Karpas-422 (cell line): ENCODE data around the gene CHEK1. TPM values are rescaled to one million over a fixed set of nuclear protein-coding genes. Genes with fewer than 3 reads are reported as not detected.

Source experiments
- DNase-seq: peaks from one replicate; pipeline ENCODE4 v3.0.0-alpha.2; 2015
- H2AFZ ChIP-seq: fragments of 200-600 bp; sonication (generic); 2 replicates; pipeline ENCODE4 v1.6.1; 2014; ENCODE audit warnings: antibody characterized with exemption, low read length, mixed read lengths
- H3K27ac ChIP-seq: fragments of 200-600 bp; sonication (generic); 2 replicates; pipeline ENCODE4 v1.5.1; 2014; ENCODE audit warnings: mild to moderate bottlenecking, low read length, moderate library complexity
- H3K27me3 ChIP-seq: fragments of 200-600 bp; sonication (generic); 2 replicates; pipeline ENCODE4 v1.6.1; 2014; ENCODE audit warnings: low read length, mixed read lengths
- H3K36me3 ChIP-seq: fragments of 200-600 bp; sonication (generic); 2 replicates; pipeline ENCODE4 v1.6.1; 2014; ENCODE audit warnings: low read length, mixed read lengths; ENCODE audit not compliant: insufficient read depth
- H3K4me1 ChIP-seq: fragments of 200-600 bp; sonication (generic); 2 replicates; pipeline ENCODE4 v1.6.1; 2014; ENCODE audit warnings: mild to moderate bottlenecking, low read length, mixed read lengths
- H3K4me2 ChIP-seq: fragments of 200-600 bp; sonication (generic); 2 replicates; pipeline ENCODE4 v1.6.1; 2014; ENCODE audit warnings: low read length, low read depth, mild to moderate bottlenecking; ENCODE audit not compliant: poor library complexity, severe bottlenecking
- H3K4me3 ChIP-seq: fragments of 200-600 bp; sonication (generic); 2 replicates; pipeline ENCODE4 v1.5.1; 2014; ENCODE audit warnings: mild to moderate bottlenecking, antibody characterized with exemption, low read length, mixed read lengths
- H3K79me2 ChIP-seq: fragments of 200-600 bp; sonication (generic); 2 replicates; pipeline ENCODE4 v1.6.1; 2014; ENCODE audit warnings: mild to moderate bottlenecking, low read length, mixed read lengths
- H3K9ac ChIP-seq: fragments of 200-600 bp; sonication (generic); 2 replicates; pipeline ENCODE4 v1.6.0; 2014; ENCODE audit warnings: low read length
- H3K9me2 ChIP-seq: fragments of 200-600 bp; sonication (generic), shearing (Covaris generic); replicated peaks from 2 replicates; pipeline ENCODE4 v1.6.0; 2014; ENCODE audit warnings: mild to moderate bottlenecking, low read length, moderate library complexity; ENCODE audit not compliant: insufficient read depth
- H3K9me3 ChIP-seq: fragments of 300-700, 200-600 bp; sonication (generic); 2 replicates; pipeline ENCODE4 v1.6.1; 2014; ENCODE audit warnings: low read length, mixed read lengths
- H4K20me1 ChIP-seq: fragments of 200-600 bp; sonication (generic); 2 replicates; pipeline ENCODE4 v1.6.1; 2014; ENCODE audit warnings: mild to moderate bottlenecking, antibody characterized with exemption, low read length, low read depth; ENCODE audit not compliant: insufficient read depth
- total RNA-seq: library from RNA; depleted of rRNA; stranded (reverse); fragments of >200 nt; shearing (Covaris generic); gene quantifications from 2 replicates; pipeline ENCODE4 v1.2.3, GENCODE V29; 2014; ENCODE audit warnings: low replicate concordance

CHEK1 gene
- total RNA-seq, 1 experiment from 2014 or later: 16.5 TPM

DNA sequence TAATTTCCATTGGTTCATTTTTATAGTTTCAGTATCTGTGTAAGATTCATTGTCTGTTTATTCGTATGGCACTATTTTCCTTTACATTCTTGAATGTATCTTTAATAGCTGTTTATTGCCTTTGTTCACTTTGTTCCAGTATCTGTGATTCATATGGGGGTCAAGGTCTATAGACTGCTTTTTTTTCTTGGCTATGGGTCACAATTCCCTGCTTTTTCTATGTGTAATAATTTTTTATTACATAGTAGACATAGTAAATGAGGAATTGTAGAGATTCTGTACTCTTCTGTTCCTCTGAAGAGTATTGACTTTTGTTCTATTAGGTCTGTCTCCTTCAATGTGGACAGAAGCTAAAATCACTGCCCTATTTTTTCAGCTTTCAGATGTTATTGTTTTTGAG, 45.2 kb downstream of the CHEK1 start:
- H3K4me3 ChIP-seq: no peak overlapping the region
- peaks cover 20% of the 10 kb centered on the region for H3K79me2 ChIP-seq
- H4K20me1 ChIP-seq: no peaks in the 10 kb centered on the region
- DNase-seq: no peak
- H3K9ac ChIP-seq: no peak overlapping the region
- no peaks in the 10 kb centered on the region for H3K27me3 ChIP-seq
- H3K4me1 ChIP-seq: no peaks in the 10 kb centered on the region
- H3K9me2 ChIP-seq: no peaks in the 10 kb centered on the region
- peaks cover 8% of the 10 kb centered on the region; the same call in 1 of the 2 replicates for H3K36me3 ChIP-seq
- H3K9me3 ChIP-seq: no peaks in the 10 kb centered on the region
- H3K4me2 ChIP-seq: no peak overlapping the region
- H2AFZ ChIP-seq: no peak overlapping the region
- no peak overlapping the region for H3K27ac ChIP-seq

DNA sequence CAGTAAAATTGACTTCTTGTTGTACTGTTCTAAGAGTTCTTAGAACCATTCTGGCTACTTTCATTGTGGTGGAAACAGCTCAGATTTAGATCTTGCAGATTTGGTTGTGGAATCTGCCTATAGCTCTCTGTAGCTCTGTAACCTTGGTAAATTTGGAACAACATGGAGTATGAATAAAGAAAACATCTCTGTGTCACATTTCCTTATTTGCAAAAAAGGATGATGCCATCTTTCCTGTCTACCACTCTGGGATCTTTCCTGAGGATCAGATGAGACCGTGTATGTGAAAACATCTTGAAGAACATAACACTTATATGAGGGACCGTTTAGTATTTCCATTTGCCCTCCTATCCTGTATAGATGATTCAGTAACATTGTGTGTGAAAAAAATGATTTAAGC, 46.6 kb downstream of the CHEK1 start:
- H3K9me3 ChIP-seq: no peaks in the 10 kb centered on the region
- H3K79me2 ChIP-seq: peaks cover 10% of the 10 kb centered on the region; the same call in 1 of the 2 replicates
- H3K27me3 ChIP-seq: no peaks in the 10 kb centered on the region
- H3K9me2 ChIP-seq: no peaks in the 10 kb centered on the region
- H3K4me3 ChIP-seq: no peak overlapping the region
- DNase-seq: no peak
- no peak overlapping the region for H3K4me2 ChIP-seq
- no peak overlapping the region for H3K27ac ChIP-seq
- H3K36me3 ChIP-seq: peaks cover 6% of the 10 kb centered on the region; the same call in 1 of the 2 replicates
- no peak overlapping the region for H2AFZ ChIP-seq
- H3K9ac ChIP-seq: no peak overlapping the region
- no peaks in the 10 kb centered on the region for H3K4me1 ChIP-seq
- H4K20me1 ChIP-seq: no peaks in the 10 kb centered on the region

DNA sequence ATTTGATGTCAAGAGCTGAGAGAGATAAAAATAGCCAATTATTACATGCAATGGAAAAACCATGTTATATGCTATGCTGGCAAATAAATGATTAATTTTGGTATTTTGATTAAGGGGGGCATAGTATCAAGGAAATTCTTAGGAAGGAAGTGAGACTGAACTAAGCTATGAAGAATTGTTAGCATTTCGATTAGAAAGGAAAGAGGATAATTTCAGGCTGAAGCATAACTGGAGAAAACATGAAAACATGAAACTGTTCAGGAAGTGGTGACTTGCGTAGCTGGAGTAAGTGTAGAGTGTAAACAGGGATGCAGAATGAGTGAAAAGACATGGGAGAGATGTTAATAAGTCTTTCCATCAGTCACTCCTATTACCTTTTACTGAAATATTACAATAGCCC, 49.2 kb downstream of the CHEK1 start:
- H3K4me1 ChIP-seq: no peaks in the 10 kb centered on the region
- no peak for DNase-seq

DNA sequence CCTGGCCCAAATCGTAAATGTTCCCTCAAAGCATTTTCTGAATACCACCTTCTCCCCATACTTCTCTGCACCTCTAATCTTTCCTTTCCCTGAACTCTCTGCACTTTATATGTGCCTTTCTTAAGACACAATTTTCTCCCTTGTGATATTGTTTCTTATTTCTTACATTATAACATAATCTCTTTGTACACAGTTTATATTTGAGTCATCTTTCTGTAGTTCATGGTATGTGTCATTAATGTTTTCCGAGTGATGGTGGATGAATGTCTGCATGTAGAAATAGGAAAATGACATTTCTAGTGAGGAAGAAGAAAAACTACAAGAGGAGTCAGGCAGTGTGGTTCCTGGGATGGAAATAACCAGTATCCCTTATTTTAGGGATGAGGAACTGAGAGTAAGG, 50.2 kb downstream of the CHEK1 start:
- no peaks in the 10 kb centered on the region for H3K9me3 ChIP-seq
- no peak for DNase-seq
- no peaks in the 10 kb centered on the region for H3K27me3 ChIP-seq
- H3K9me2 ChIP-seq: no peaks in the 10 kb centered on the region
- H3K27ac ChIP-seq: no peak overlapping the region
- H3K4me1 ChIP-seq: no peaks in the 10 kb centered on the region
- H3K9ac ChIP-seq: no peak overlapping the region
- no peaks in the 10 kb centered on the region for H3K79me2 ChIP-seq
- H3K4me2 ChIP-seq: no peak overlapping the region
- H3K36me3 ChIP-seq: no peaks in the 10 kb centered on the region
- H3K4me3 ChIP-seq: no peak overlapping the region
- H4K20me1 ChIP-seq: no peaks in the 10 kb centered on the region
- no peak overlapping the region for H2AFZ ChIP-seq

More for the DNA sequence above, 49.2 kb downstream of the CHEK1 start:
- H3K27me3 ChIP-seq: no peaks in the 10 kb centered on the region
- H3K9me2 ChIP-seq: no peaks in the 10 kb centered on the region
- no peak overlapping the region for H3K4me3 ChIP-seq
- no peaks in the 10 kb centered on the region for H3K79me2 ChIP-seq
- H3K27ac ChIP-seq: no peak overlapping the region
- no peaks in the 10 kb centered on the region for H3K36me3 ChIP-seq
- no peaks in the 10 kb centered on the region for H4K20me1 ChIP-seq
- H3K9me3 ChIP-seq: no peaks in the 10 kb centered on the region
- no peak overlapping the region for H3K9ac ChIP-seq
- H3K4me2 ChIP-seq: no peak overlapping the region
- no peak overlapping the region for H2AFZ ChIP-seq

DNA sequence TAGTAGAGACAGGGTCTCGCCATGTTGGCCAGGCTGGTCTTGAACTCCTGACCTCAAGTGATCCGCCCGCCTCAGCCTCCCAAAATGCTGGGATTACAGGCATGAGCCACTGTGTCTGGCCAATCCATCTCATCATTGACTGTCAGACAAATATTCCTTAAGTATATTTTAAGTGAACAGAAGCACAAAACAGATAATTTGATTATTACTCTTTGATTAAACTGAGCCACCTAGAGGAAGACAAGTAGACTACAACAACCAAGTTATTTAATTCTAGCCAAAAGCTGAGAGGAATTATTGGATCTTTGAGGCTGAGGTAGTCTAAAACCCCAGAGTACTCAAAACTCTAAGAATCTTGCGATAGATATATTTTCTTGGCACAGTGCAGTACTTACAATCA, 54.4 kb downstream of the CHEK1 start:
- H3K4me3 ChIP-seq: no peak overlapping the region
- no peak overlapping the region for H3K27ac ChIP-seq
- H3K79me2 ChIP-seq: no peaks in the 10 kb centered on the region
- H3K9ac ChIP-seq: no peak overlapping the region
- H3K27me3 ChIP-seq: no peaks in the 10 kb centered on the region
- H4K20me1 ChIP-seq: no peaks in the 10 kb centered on the region
- H3K4me1 ChIP-seq: no peaks in the 10 kb centered on the region
- no peaks in the 10 kb centered on the region for H3K9me3 ChIP-seq
- no peak overlapping the region for H3K4me2 ChIP-seq
- DNase-seq: peak; percentile 42
- H3K9me2 ChIP-seq: no peaks in the 10 kb centered on the region
- H3K36me3 ChIP-seq: no peaks in the 10 kb centered on the region
- H2AFZ ChIP-seq: no peak overlapping the region

DNA sequence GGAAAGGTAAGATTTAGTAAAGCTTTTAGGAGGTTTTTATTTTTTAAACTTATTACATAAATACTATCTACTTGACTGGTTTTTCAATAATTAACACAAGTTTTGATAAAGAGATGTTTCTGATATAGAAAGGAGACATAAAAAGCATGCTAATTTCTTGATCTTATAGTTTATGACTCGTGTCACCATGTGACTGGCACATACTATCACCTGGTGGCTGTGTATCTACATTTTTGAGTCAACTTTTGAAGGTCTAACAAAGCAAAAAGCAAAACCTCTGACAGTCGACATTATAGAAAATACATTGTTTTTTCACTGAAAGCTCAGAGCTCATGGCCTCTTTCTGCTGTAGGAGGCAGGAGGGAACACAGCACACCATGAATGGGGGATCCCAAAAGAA, 54.9 kb downstream of the CHEK1 start:
- Histone ChIP-seq H3K9ac (no peak overlapping the region), H4K20me1 (no peaks in the 10 kb centered on the region), H3K4me3 (no peak overlapping the region), H3K4me1 (no peaks in the 10 kb centered on the region), H3K4me2 (no peak overlapping the region), H3K9me2 (no peaks in the 10 kb centered on the region), H3K36me3 (no peaks in the 10 kb centered on the region), H3K27me3 (no peaks in the 10 kb centered on the region), H3K27ac (no peak overlapping the region), H3K9me3 (no peaks in the 10 kb centered on the region), H2AFZ (no peak overlapping the region), H3K79me2 (no peaks in the 10 kb centered on the region)
- DNase-seq: no peak

DNA sequence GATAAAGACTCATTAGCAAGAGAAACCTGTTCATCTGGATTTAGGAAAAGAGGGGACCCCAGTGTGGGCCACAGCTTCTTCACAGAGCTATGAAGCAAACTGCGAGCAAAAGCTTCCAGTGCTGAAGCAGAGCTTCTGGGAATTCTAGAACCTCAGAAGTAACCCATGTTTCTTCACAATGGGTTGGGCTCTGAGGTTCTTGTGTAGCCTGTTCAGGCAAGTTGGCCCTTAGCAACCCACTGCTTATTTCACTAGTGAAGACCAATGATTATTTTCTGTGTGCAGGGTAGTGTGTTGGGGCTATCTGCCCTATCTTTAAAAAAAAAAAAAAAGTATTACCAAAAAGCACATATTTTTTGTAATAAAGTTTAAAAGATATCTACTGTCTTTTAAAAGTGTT, 55.8 kb downstream of the CHEK1 start, which contains the start of gene ACRV1:
TSS of gene ACRV1 (minus strand) at position 101 of the 400 bp plus-strand sequence. CDS start at position 34, 67 bp downstream.
- H3K79me2 ChIP-seq: no peaks in the 10 kb centered on the region
- no peak within 1 kb of the TSS for H3K27ac ChIP-seq
- no peak within 1 kb of the TSS for H3K4me3 ChIP-seq
- no peak for DNase-seq
- no peaks in the 10 kb centered on the region for H3K9me2 ChIP-seq
- H3K4me1 ChIP-seq: no peaks in the 10 kb centered on the region
- H2AFZ ChIP-seq: no peak within 1 kb of the TSS
- H3K4me2 ChIP-seq: no peak within 1 kb of the TSS
- no peaks in the 10 kb centered on the region for H4K20me1 ChIP-seq
- H3K9ac ChIP-seq: no peak within 1 kb of the TSS
- H3K36me3 ChIP-seq: no peaks in the 10 kb centered on the region
- no peaks in the 10 kb centered on the region for H3K9me3 ChIP-seq
- no peaks in the 10 kb centered on the region for H3K27me3 ChIP-seq

DNA sequence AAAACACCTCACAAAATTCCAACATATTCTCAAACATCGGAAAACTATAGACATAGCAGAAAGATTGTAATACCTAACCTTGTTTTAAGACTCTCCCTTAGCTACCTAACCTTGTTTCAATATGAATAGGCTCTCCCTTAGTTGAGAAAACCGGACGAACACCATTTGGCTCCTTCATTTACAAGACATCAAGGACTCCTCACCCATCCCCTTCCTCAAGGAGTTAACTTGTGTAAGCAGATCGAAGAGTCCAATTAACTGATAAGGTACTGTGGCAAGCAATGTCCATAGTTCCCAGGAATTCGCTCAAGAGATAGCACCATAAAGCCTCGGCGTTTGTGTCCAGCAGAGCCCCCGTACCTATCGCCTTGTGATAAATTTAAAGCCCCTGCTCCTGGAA, 60.3 kb downstream of the CHEK1 start:
- H2AFZ ChIP-seq: no peak overlapping the region
- H4K20me1 ChIP-seq: no peaks in the 10 kb centered on the region
- no peaks in the 10 kb centered on the region for H3K9me3 ChIP-seq
- no peaks in the 10 kb centered on the region for H3K4me1 ChIP-seq
- no peaks in the 10 kb centered on the region for H3K27me3 ChIP-seq
- H3K4me3 ChIP-seq: no peak overlapping the region
- H3K9ac ChIP-seq: no peak overlapping the region
- H3K4me2 ChIP-seq: no peak overlapping the region
- H3K27ac ChIP-seq: no peak overlapping the region
- H3K36me3 ChIP-seq: no peaks in the 10 kb centered on the region
- H3K9me2 ChIP-seq: no peaks in the 10 kb centered on the region
- DNase-seq: no peak
- H3K79me2 ChIP-seq: no peaks in the 10 kb centered on the region

DNA sequence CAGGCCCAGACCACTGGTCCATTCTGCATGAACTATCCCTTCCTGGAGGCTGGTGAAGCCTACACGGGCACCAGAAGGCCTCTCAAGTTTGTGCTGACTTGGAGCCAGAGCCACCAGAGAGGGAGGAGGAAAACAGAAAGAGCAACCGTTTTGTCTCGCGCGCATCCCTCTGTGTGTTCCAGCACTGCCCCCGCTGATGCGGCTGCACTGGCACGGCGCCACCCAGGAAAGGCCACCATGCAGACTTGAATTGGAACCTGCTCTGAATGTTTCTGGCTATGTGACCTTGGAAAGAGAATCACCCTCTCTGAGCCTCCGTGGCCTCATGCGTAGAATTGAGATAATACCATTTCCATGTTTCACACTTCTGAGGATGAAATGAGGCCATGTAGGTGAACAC, 63.1 kb downstream of the CHEK1 start:
- Histone ChIP-seq H3K9me3 (no peaks in the 10 kb centered on the region), H2AFZ (no peak overlapping the region)
- DNase-seq: no peak

More for the DNA sequence above, 63.1 kb downstream of the CHEK1 start:
- Histone ChIP-seq H3K9me2 (no peaks in the 10 kb centered on the region), H3K4me1 (no peaks in the 10 kb centered on the region), H4K20me1 (no peaks in the 10 kb centered on the region), H3K36me3 (no peaks in the 10 kb centered on the region), H3K27ac (no peak overlapping the region), H3K4me2 (no peak overlapping the region), H3K79me2 (no peaks in the 10 kb centered on the region), H3K9ac (no peak overlapping the region), H3K4me3 (no peak overlapping the region), H3K27me3 (no peaks in the 10 kb centered on the region)
